IPS-18a (cell line): ENCODE results near the gene GRIPAP1.
A peak's percentile ranks its signal among the peaks of the same experiment; 100 is the strongest.

Experiments used
- H3K27ac ChIP-seq: one replicate; pipeline ENCODE4 v1.5.1; 2013; ENCODE audit warnings: low read length
- H3K27me3 ChIP-seq: one replicate; pipeline ENCODE4 v1.6.1; 2013; ENCODE audit warnings: mild to moderate bottlenecking, low read length; ENCODE audit not compliant: control insufficient read depth, insufficient read depth
- H3K36me3 ChIP-seq: one replicate; pipeline ENCODE4 v1.6.1; 2013; ENCODE audit warnings: low read depth, low read length; ENCODE audit not compliant: control insufficient read depth
- H3K4me1 ChIP-seq: one replicate; pipeline ENCODE4 v1.6.1; 2013; ENCODE audit warnings: low read depth, low read length; ENCODE audit not compliant: control insufficient read depth
- H3K4me3 ChIP-seq: one replicate; pipeline ENCODE4 v1.5.1; 2013; ENCODE audit warnings: low read length
- H3K9ac ChIP-seq: one replicate; pipeline ENCODE4 v1.6.1; 2013; ENCODE audit warnings: mild to moderate bottlenecking, low read length, moderate library complexity
- H3K9me3 ChIP-seq: one replicate; pipeline ENCODE4 v1.6.1; 2013; ENCODE audit warnings: low read depth, low read length; ENCODE audit not compliant: control insufficient read depth

The GRIPAP1 gene

DNA sequence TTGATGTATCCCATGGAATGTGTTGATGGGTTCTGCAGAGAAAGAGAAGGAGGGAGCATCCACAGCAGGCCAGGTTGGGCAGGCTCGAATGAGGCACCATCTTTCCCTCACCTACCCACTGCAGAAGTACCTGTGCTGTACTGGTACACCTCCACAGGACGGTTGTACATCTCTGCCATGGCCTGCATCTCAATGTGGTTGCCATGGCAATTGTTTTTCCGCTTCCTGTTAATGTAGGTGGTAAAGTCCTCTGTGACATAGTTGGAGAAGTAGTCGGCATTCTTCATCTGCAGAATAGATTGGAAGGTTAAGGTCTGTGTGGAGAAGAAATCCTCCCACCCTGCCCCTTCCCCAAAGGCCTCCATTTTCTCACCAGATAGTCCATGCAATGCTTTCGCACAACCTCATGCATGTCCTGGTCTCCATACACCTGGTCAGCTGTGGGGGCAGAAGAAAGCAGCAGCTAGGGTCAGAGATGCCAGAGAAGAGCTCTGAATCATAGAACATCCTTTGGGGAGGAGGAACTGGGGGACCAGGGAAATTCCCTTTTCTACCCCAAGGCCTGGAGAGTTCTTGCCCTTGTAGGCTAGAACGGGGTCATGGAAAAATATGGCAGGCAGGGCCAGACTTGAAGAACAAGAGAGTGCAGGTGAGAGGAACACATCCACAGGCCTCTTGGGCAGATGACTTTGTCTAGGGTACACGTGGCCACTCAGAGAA is 67.3 kb downstream of the GRIPAP1 start:
- Histone ChIP-seq H3K4me1 (peaks cover 9% of the 10 kb centered on the region), H3K9ac (no peak overlapping the region), H3K4me3 (no peak overlapping the region), H3K27me3 (no peaks in the 10 kb centered on the region), H3K9me3 (no peaks in the 10 kb centered on the region), H3K36me3 (peaks cover 29% of the 10 kb centered on the region), H3K27ac (no peak overlapping the region)

DNA sequence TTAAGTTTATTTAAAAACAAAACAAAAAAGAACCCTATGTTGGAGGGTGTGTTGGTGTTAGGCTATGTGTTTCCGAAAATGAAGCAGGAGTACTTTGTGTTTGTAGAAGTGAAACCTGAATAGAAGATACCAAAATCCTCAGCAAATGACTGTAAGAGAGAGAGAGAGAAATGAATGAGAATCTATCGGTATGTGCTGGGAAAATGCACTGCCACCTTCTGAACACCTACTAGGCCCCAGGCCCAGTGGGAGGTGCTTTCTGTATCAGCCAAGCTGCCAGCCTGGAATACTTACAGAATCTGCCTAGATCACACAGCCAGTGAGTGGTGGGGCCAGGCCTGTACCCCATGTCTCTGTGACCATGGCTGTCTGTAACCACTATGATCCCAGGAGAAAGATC is 68.3 kb downstream of the GRIPAP1 start:
- no peak overlapping the region for H3K27ac ChIP-seq
- H3K4me1 ChIP-seq = peaks cover 9% of the 10 kb centered on the region
- H3K4me3 ChIP-seq = no peak overlapping the region
- no peaks in the 10 kb centered on the region for H3K27me3 ChIP-seq
- H3K9me3 ChIP-seq = no peaks in the 10 kb centered on the region
- peaks cover 28% of the 10 kb centered on the region for H3K36me3 ChIP-seq
- H3K9ac ChIP-seq = no peak overlapping the region

DNA sequence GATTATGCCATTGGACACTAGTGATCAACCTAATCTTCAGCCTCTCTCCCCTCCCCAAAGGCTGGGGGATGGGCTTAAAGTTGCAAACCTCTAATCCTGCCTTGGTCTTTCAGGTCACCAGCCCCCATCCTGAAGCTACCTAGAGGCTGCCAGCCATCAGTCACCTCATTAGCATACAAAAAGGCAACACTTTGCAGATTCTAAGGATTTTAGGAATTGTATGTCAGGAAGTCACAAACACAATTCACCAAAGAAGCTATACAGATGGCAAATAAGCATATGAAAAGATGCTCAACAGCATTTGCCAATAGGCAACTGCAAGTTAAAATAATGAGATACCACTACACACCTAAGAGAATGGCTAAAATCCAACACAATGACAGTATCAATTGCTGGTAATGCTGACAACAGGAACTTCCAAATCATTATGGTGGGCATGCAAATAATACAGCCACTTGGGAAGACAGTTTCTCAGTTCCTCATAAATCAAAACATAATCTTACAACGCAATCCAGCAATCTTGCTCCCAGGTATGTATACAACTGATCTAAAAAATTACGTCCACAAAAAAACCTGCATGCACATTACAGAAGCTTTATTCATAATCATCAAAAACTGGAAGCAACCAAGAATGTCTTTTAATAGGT is 74.2 kb downstream of the GRIPAP1 start:
- peak overlapping the region; percentile 68 for H3K27ac ChIP-seq
- no peaks in the 10 kb centered on the region for H3K9me3 ChIP-seq
- H3K4me1 ChIP-seq = peaks cover 9% of the 10 kb centered on the region
- peaks cover 14% of the 10 kb centered on the region for H3K36me3 ChIP-seq
- H3K27me3 ChIP-seq = no peaks in the 10 kb centered on the region
- H3K9ac ChIP-seq = peak overlapping the region; percentile 37
- H3K4me3 ChIP-seq = peak overlapping the region; percentile 40

DNA sequence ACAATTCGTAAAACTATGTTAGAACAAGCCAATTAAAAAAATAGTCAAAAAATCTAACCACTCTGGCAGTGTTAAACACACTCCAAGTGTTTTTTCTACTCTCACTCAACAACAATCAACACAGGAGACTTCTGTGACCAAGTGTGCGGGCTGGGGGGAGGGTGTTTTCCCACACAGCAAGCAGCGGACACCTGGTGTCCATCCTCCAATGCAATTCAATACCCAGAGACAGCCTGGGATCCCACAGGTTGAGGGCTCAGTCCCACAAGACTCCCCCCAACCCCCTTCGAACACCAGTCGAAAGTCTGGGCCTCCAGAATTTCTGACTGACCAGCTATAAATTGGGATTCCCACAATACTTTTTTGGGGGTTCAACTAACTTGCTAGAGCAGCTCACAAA is 74.9 kb downstream of the GRIPAP1 start:
- Histone ChIP-seq H3K4me3 (peak overlapping the region; percentile 40), H3K4me1 (peaks cover 9% of the 10 kb centered on the region), H3K9ac (peak overlapping the region; percentile 10), H3K27me3 (no peaks in the 10 kb centered on the region), H3K36me3 (peaks cover 13% of the 10 kb centered on the region), H3K27ac (peak overlapping the region; percentile 57), H3K9me3 (no peaks in the 10 kb centered on the region)

DNA sequence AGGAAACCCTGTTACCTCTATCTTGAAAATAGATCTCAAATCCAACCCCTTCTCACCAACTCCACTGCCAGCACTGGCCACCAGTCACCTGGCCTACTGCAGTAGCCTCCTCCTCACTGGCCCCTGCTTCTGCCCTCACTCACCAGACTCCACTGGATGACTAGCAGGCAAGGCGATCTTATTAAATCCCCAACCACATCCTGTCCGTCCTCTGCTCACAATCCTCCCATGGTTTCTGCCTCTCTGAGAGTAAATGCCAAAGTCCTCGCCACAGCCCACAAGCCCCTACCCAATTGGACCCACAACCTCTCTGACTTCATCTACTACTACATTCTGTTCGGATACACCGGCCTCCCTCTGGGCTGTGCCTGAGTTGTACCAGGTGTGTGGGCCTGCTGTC is 77.8 kb downstream of the GRIPAP1 start:
- H3K9me3 ChIP-seq = no peaks in the 10 kb centered on the region
- no peaks in the 10 kb centered on the region for H3K27me3 ChIP-seq
- no peak overlapping the region for H3K9ac ChIP-seq
- H3K36me3 ChIP-seq = peaks cover 8% of the 10 kb centered on the region
- peaks cover 20% of the 10 kb centered on the region for H3K4me1 ChIP-seq
- H3K27ac ChIP-seq = no peak overlapping the region
- H3K4me3 ChIP-seq = no peak overlapping the region

DNA sequence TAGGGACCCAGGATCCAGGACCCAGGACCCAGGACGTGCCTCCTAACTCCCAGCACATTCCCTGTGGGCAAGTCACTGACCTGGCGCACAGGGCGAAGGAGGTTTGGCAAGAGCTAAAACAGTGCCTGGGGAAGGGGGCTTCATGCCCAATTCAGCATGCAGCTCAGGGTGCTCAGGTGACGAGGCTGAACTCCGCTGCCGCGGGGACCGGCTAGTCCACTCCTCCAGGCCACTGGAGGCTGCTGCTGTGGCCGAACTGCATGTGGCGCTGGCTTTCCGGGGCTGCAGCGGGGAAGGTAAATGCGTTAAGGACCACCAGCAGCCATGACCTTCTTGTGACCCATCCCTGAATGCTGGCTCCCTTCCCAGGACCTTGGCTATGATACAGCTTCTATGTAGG is 78.3 kb downstream of the GRIPAP1 start:
- no peak overlapping the region for H3K27ac ChIP-seq
- no peaks in the 10 kb centered on the region for H3K27me3 ChIP-seq

More for the DNA sequence above, 78.3 kb downstream of the GRIPAP1 start:
- H3K36me3 ChIP-seq = peaks cover 8% of the 10 kb centered on the region
- peaks cover 20% of the 10 kb centered on the region for H3K4me1 ChIP-seq
- H3K9me3 ChIP-seq = no peaks in the 10 kb centered on the region
- no peak overlapping the region for H3K9ac ChIP-seq
- no peak overlapping the region for H3K4me3 ChIP-seq
